ENCODE results near the gene POLA1.

- TF ChIP-seq ESRRG (CRISPR knock-in tag; IDR thresholded peaks at IDR 0.05) (no peak), ISL1 (CRISPR knock-in tag; IDR thresholded peaks at IDR 0.05) (no peak), ZNF70 (CRISPR knock-in tag; IDR thresholded peaks at IDR 0.05) (no peak)
These were observed 335.0 kb downstream of the POLA1 start for GRCh38 chrX:25028726-25029125.
